Prostate gland (tissue), 2 donors: ENCODE data around the gene JMJD8.

Experiments used
- CTCF ChIP-seq, 4 experiments: fragments of 200-600 bp in 2 of 4; fragments of 450-650 bp in 2 of 4; sonication (generic) in 2 of 4; IDR thresholded peaks; 1 replicate in 3 of 4; 2 replicates in 1 of 4; pipeline ENCODE4 v1.5.1; 2016 to 2019; ENCODE audit warnings: antibody characterized with exemption in 4 of 4, mild to moderate bottlenecking in 2 of 4, moderate library complexity in 2 of 4
- POLR2A ChIP-seq: fragments of 450-650 bp; IDR thresholded peaks from one replicate; pipeline ENCODE4 v1.6.1; 2016; ENCODE audit warnings: antibody characterized with exemption, mild to moderate bottlenecking
- POLR2AphosphoS5 ChIP-seq: sonication (generic); formaldehyde crosslinking; IDR thresholded peaks from one replicate; pipeline ENCODE4 v1.6.1; 2017; ENCODE audit warnings: antibody characterized with exemption

- peak; percentile 79 for TF ChIP-seq POLR2AphosphoS5
- TF ChIP-seq CTCF (IDR thresholded peaks at IDR 0.05) = peak in 2 of 4 experiments; percentile 28 to 32
- TF ChIP-seq POLR2A = peak; percentile 58
Measured at GRCh38 chr16:636206-637080, 47.7 kb downstream of the JMJD8 start, which contains the start of gene METTL26.
